Osteocyte (in vitro differentiated cells): ENCODE data around the gene HOMEZ. TPM values are rescaled to one million over a fixed set of nuclear protein-coding genes. Genes with fewer than 3 reads are reported as not detected.
A peak's percentile ranks its signal among the peaks of the same experiment; 100 is the strongest.

Experiments used
- DNase-seq: peaks from one replicate; pipeline ENCODE4 v3.0.0; 2021; ENCODE audit warnings: mixed read lengths; ENCODE audit not compliant: unreplicated experiment; ENCODE audit errors: extremely low spot score
- H3K27ac Mint-ChIP-seq: one replicate; pipeline ENCODE4 v1.8.0; 2021; ENCODE audit warnings: mild to moderate bottlenecking, mixed read lengths; ENCODE audit not compliant: unreplicated experiment
- H3K27me3 Mint-ChIP-seq: one replicate; pipeline ENCODE4 v1.8.0; 2021; ENCODE audit warnings: mixed read lengths; ENCODE audit not compliant: unreplicated experiment
- H3K36me3 Mint-ChIP-seq: one replicate; pipeline ENCODE4 v1.8.0; 2021; ENCODE audit warnings: mixed read lengths; ENCODE audit not compliant: unreplicated experiment
- H3K4me1 Mint-ChIP-seq: one replicate; pipeline ENCODE4 v1.8.0; 2021; ENCODE audit warnings: mixed read lengths; ENCODE audit not compliant: unreplicated experiment
- H3K4me3 Mint-ChIP-seq: one replicate; pipeline ENCODE4 v1.8.0; 2021; ENCODE audit warnings: mild to moderate bottlenecking, moderate library complexity, mixed read lengths; ENCODE audit not compliant: unreplicated experiment
- H3K9me3 Mint-ChIP-seq: one replicate; pipeline ENCODE4 v1.8.0; 2021; ENCODE audit warnings: mixed read lengths; ENCODE audit not compliant: unreplicated experiment
- total RNA-seq: library from RNA; stranded (reverse); gene quantifications from 2 replicates; pipeline ENCODE4 v1.2.1, GENCODE V29; 2021
- TF ChIP-seq, protein P1 (sequence below): fragments of 200-600 bp; sonication (generic); IDR thresholded peaks from 2 replicates; pipeline ENCODE4 v1.5.0; 2021; ENCODE audit warnings: antibody characterized with exemption, mild to moderate bottlenecking, moderate library complexity

Gene HOMEZ
- total RNA-seq, 1 donor from 2014 or later: 8.4 TPM

DNA sequence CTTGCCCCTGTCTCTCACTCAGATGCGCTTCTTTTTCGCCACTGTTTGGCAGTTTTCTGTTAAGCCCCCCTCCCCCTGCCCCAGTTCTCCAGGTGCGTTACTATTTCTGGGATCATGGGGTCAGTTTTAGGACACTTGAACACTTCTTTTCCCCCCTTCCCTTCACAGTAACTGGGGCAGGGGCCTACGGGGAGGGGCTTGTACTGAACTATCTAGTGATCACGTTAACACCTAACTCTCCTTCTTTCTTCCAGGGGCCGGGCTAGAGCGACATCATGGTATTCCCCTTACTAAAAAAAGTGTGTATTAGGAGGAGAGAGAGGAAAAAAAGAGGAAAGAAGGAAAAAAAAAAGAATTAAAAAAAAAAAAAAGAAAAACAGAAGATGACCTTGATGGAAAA is 39.1 kb upstream of the HOMEZ start:
- no peaks in the 10 kb centered on the region for H3K27me3 Mint-ChIP-seq
- no peak overlapping the region for H3K4me3 Mint-ChIP-seq
- no peaks in the 10 kb centered on the region for H3K9me3 Mint-ChIP-seq
- H3K27ac Mint-ChIP-seq: no peak overlapping the region
- TF ChIP-seq, protein P1, sequence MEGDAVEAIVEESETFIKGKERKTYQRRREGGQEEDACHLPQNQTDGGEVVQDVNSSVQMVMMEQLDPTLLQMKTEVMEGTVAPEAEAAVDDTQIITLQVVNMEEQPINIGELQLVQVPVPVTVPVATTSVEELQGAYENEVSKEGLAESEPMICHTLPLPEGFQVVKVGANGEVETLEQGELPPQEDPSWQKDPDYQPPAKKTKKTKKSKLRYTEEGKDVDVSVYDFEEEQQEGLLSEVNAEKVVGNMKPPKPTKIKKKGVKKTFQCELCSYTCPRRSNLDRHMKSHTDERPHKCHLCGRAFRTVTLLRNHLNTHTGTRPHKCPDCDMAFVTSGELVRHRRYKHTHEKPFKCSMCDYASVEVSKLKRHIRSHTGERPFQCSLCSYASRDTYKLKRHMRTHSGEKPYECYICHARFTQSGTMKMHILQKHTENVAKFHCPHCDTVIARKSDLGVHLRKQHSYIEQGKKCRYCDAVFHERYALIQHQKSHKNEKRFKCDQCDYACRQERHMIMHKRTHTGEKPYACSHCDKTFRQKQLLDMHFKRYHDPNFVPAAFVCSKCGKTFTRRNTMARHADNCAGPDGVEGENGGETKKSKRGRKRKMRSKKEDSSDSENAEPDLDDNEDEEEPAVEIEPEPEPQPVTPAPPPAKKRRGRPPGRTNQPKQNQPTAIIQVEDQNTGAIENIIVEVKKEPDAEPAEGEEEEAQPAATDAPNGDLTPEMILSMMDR: no peak
- DNase-seq: no peak
- peaks cover 30% of the 10 kb centered on the region for H3K36me3 Mint-ChIP-seq
- H3K4me1 Mint-ChIP-seq: peaks cover 25% of the 10 kb centered on the region

DNA sequence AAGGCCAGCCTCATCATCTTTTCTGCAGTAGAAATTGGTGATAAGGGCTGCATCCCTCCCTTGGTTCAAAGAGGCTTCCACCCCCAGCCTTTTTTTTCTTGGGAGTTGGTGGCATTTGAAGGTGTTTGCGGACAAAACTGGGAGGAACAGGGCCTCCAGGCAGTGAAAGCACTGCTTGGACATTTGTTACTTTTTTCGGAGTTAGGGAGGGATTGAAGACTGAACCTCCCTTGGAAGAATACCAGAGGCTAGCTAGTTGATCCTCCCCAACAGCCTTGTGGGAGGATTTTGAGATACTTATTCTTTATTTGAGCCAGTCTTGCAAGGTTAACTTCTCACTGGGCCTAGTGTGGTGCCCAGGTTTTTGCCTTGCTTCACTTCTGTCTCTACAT is 38.5 kb upstream of the HOMEZ start:
- Mint-ChIP-seq H3K4me3 (no peak overlapping the region), H3K27me3 (no peaks in the 10 kb centered on the region), H3K27ac (no peak overlapping the region), H3K9me3 (no peaks in the 10 kb centered on the region), H3K4me1 (peaks cover 27% of the 10 kb centered on the region), H3K36me3 (peaks cover 31% of the 10 kb centered on the region)
- TF ChIP-seq, protein P1: no peak
- no peak for DNase-seq

DNA sequence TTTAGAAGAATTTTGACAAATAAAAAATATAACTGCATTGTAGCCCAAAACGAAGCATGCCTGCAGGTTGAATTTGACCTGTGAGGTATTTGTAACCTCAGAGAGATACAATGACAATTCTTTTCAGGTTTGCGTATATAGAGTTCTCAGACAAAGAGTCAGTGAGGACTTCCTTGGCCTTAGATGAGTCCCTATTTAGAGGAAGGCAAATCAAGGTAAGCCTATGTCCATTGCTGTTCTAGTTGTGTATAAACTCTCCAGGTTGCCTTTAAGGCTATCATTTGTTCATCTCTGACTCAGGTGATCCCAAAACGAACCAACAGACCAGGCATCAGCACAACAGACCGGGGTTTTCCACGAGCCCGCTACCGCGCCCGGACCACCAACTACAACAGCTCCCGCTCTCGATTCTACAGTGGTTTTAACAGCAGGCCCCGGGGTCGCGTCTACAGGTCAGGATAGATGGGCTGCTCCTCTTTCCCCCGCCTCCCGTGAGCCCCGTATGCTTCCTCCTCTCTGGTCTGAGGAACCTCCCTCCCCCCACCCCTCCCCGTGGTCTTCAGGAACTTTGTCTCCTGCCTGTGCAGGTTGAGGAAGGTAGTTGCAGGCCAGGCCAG is 38.0 kb upstream of the HOMEZ start:
- no peak for DNase-seq
- Mint-ChIP-seq H3K4me3 (no peak overlapping the region), H3K36me3 (peaks cover 31% of the 10 kb centered on the region), H3K27me3 (no peaks in the 10 kb centered on the region), H3K27ac (no peak overlapping the region), H3K4me1 (peaks cover 27% of the 10 kb centered on the region), H3K9me3 (no peaks in the 10 kb centered on the region)
- TF ChIP-seq, protein P1: no peak

DNA sequence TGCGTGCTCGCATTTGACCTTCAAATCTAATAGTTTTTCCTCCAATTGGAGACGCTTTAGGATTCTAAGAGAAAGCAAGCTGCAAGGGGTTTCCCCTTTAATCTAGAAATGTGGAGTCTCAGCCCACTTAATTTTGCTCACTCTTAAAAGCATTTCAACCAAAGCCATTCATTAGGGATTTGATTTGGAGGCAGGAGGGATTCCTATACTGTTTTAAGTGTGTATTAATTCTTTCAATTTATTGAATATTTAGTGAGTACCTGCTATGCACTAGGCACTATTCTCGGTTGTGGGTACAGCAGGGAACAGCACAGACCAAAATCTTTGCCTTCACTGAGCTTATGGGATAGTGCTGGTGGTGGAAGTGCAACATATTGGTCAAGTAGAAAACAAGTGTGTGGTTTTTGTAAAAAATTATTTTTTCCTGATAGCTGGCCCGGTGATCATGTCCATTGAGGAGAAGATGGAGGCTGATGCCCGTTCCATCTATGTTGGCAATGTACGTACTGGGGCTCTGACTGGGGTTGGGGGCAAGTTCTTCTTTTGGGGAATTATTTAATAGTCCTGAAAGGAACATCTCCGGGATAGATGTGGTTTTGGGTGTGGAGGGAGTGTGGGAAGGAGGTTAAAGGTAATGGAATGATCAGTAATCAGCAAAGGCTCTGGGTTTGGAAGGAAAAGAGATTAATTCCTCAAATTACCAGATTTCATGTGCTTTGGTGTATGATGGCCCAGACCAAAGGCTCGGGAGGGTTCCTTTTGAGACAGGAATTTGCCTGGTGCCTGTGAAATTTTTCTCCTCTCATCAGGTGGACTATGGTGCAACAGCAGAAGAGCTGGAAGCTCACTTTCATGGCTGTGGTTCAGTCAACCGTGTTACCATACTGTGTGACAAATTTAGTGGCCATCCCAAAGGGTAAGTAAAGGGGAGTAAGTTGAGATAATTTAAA is 36.9 kb upstream of the HOMEZ start:
- Mint-ChIP-seq H3K27ac (peak overlapping the region; percentile 94), H3K9me3 (no peaks in the 10 kb centered on the region), H3K4me1 (peaks cover 27% of the 10 kb centered on the region), H3K27me3 (no peaks in the 10 kb centered on the region), H3K36me3 (peaks cover 31% of the 10 kb centered on the region), H3K4me3 (peak overlapping the region; percentile 94)
- DNase-seq: no peak
- TF ChIP-seq, protein P1: no peak
